ENCODE measurements around the gene NRSN2. TPM values are rescaled to one million over a fixed set of nuclear protein-coding genes. Genes with fewer than 3 reads are reported as not detected.

NRSN2 gene
- total RNA-seq, 4 donors from 2014 or later, result 3.7 to 13.8 (median 7.2) TPM

GRCh38 chr20:403582-403957 is 56.7 kb downstream of the NRSN2 start:
- Histone ChIP-seq H3K27ac (no peak overlapping the region), H3K4me3 (no peak overlapping the region), H3K9me3 (no peaks in the 10 kb centered on the region), H3K27me3 (no peaks in the 10 kb centered on the region), H3K4me1 (peaks cover 0 to 10% (median 5%) of the 10 kb centered on the region in 3 donors), H3K36me3 (no peaks in the 10 kb centered on the region)
- intact Hi-C loops (cut with DNase I), result no loop called here
- DNase-seq, result no peak
- TF ChIP-seq POLR2A (IDR thresholded peaks at IDR 0.05) (no peak), CTCF (IDR thresholded peaks at IDR 0.05) (no peak)
- WGBS, 2 donors, result 97 to 100% methylated on average over 2 to 3 of the region's 3 CpGs

GRCh38 chr20:404088-404487 is 57.2 kb downstream of the NRSN2 start:
- no peak for DNase-seq
- WGBS, 2 donors, result 97 to 98% methylated on average over 4 of the region's 4 CpGs
- Histone ChIP-seq H3K9me3 (no peaks in the 10 kb centered on the region), H3K27me3 (no peaks in the 10 kb centered on the region), H3K4me1 (peaks cover 3 to 15% (median 10%) of the 10 kb centered on the region in 3 donors), H3K36me3 (no peaks in the 10 kb centered on the region), H3K27ac (no peak overlapping the region), H3K4me3 (no peak overlapping the region)
- TF ChIP-seq CTCF (IDR thresholded peaks at IDR 0.05) (no peak), POLR2A (IDR thresholded peaks at IDR 0.05) (no peak)
- intact Hi-C loops (cut with DNase I), result no loop called here

Other genes with a start within 250 kb of the NRSN2 start
- not detected for gene DEFB126, start 204.5 kb upstream of the NRSN2 start, total RNA-seq
- not detected for gene DEFB127, start 189.7 kb upstream of the NRSN2 start, total RNA-seq
- not detected for gene DEFB128, start 157.4 kb upstream of the NRSN2 start, total RNA-seq
- not detected for gene DEFB129, start 119.9 kb upstream of the NRSN2 start, total RNA-seq
- not detected for gene DEFB132, start 89.4 kb upstream of the NRSN2 start, total RNA-seq
- gene C20orf96, start 56.4 kb upstream of the NRSN2 start, total RNA-seq, result 1 to 10 TPM in 2 of 4 donors, under 1 TPM in 2; 0.19 to 1.1 (median 0.89) TPM
- gene ZCCHC3, start 49.5 kb upstream of the NRSN2 start, total RNA-seq, result 10 to 100 TPM in 1 of 4 donors, 1 to 10 TPM in 3; 6.8 to 14.1 (median 9.2) TPM
- 1 to 10 TPM; 2.1 to 3.8 (median 3.3) TPM for gene SOX12, start 21.6 kb upstream of the NRSN2 start, total RNA-seq
- gene TRIB3, start 33.6 kb downstream of the NRSN2 start, total RNA-seq, result 10 to 100 TPM in 3 of 4 donors, 1 to 10 TPM in 1; 6.5 to 22.0 (median 11.9) TPM
- 10 to 100 TPM; 46.9 to 79.8 (median 63.2) TPM for gene RBCK1, start 61.2 kb downstream of the NRSN2 start, total RNA-seq
- gene TBC1D20, start 115.4 kb downstream of the NRSN2 start, total RNA-seq, result 10 to 100 TPM; 18.1 to 33.2 (median 26.0) TPM
- gene CSNK2A1, start 196.7 kb downstream of the NRSN2 start, total RNA-seq, result 10 to 100 TPM; 67.5 to 86.3 (median 78.9) TPM